ENCODE measurements around the gene CYSRT1.

The CYSRT1 gene

GRCh38 chr9:137190315-137190856 lies 34.6 kb upstream of the CYSRT1 start:
- no peak for DNase-seq (ENCODE audit: low read depth)

GRCh38 chr9:137191245-137191644 lies 33.7 kb upstream of the CYSRT1 start:
- no peak for DNase-seq (ENCODE audit: low read depth)

GRCh38 chr9:137191691-137192447 lies 33.1 kb upstream of the CYSRT1 start:
- no peak for DNase-seq (ENCODE audit: low read depth)

GRCh38 chr9:137192448-137192780 lies 32.6 kb upstream of the CYSRT1 start:
- DNase-seq (ENCODE audit: low read depth), result no peak

- no peak for DNase-seq (ENCODE audit: low read depth)
These were observed 32.1 kb upstream of the CYSRT1 start for GRCh38 chr9:137192859-137193258.

GRCh38 chr9:137193771-137194170 lies 31.2 kb upstream of the CYSRT1 start:
- DNase-seq (ENCODE audit: low read depth), result no peak

GRCh38 chr9:137194388-137194787 lies 30.6 kb upstream of the CYSRT1 start:
- no peak for DNase-seq (ENCODE audit: low read depth)

GRCh38 chr9:137194909-137195308 lies 30.1 kb upstream of the CYSRT1 start:
- DNase-seq (ENCODE audit: low read depth), result no peak

GRCh38 chr9:137195525-137196220 lies 29.3 kb upstream of the CYSRT1 start:
- no peak for DNase-seq (ENCODE audit: low read depth)

GRCh38 chr9:137198051-137198901 lies 26.7 kb upstream of the CYSRT1 start:
- DNase-seq (ENCODE audit: low read depth), result no peak

GRCh38 chr9:137198902-137199283 lies 26.1 kb upstream of the CYSRT1 start:
- DNase-seq (ENCODE audit: low read depth), result no peak

- DNase-seq (ENCODE audit: low read depth), result peak; percentile 7
These were observed 25.4 kb upstream of the CYSRT1 start for GRCh38 chr9:137199411-137200121.

- peak; percentile 99 for DNase-seq (ENCODE audit: low read depth)
These were observed 24.4 kb upstream of the CYSRT1 start, which contains the start of gene TPRN for GRCh38 chr9:137200311-137201204. Gene TPRN, minus strand, starts transcription at chr9:137200741. Its CDS starts 30 bp downstream, at chr9:137200711.

- DNase-seq (ENCODE audit: low read depth), result no peak
These were observed 23.6 kb upstream of the CYSRT1 start for GRCh38 chr9:137201205-137201868.

GRCh38 chr9:137202966-137203365 lies 22.0 kb upstream of the CYSRT1 start:
- DNase-seq (ENCODE audit: low read depth), result no peak

GRCh38 chr9:137204731-137205125 lies 20.2 kb upstream of the CYSRT1 start:
- no peak for DNase-seq (ENCODE audit: low read depth)

GRCh38 chr9:137205126-137206069 lies 19.6 kb upstream of the CYSRT1 start, which contains the start of the genes NDOR1 and TMEM203:
Gene NDOR1, plus strand, starts transcription at chr9:137205700. Its CDS starts 78 bp downstream, at chr9:137205778.
Gene TMEM203, minus strand, starts transcription at chr9:137205648. Its CDS starts 234 bp downstream, at chr9:137205414.
- DNase-seq (ENCODE audit: low read depth), result peak; percentile 69

GRCh38 chr9:137206602-137207001 lies 18.4 kb upstream of the CYSRT1 start:
- DNase-seq (ENCODE audit: low read depth), result no peak

GRCh38 chr9:137211532-137211931 lies 13.4 kb upstream of the CYSRT1 start:
- no peak for DNase-seq (ENCODE audit: low read depth)

Data from fibroblast of gingiva (primary cell).